WTC11 (cell line): Measurements from ENCODE around the gene SELENOW. TPM values are rescaled to one million over a fixed set of nuclear protein-coding genes. Genes with fewer than 3 reads are reported as not detected.

Source experiments
- CTCF ChIP-seq: fragments of 200-600 bp; IDR thresholded peaks from 2 replicates; pipeline ENCODE4 v1.8.0; 2022; ENCODE audit warnings: antibody characterized with exemption
- GTF2I ChIP-seq: fragments of 250-450 bp; sonication (Bioruptor Pico); conservative IDR thresholded peaks from 2 replicates; pipeline ENCODE4 v1.4.0; 2021; ENCODE audit warnings: mild to moderate bottlenecking
- OVOL2 ChIP-seq: fragments of 250-450 bp; sonication (Bioruptor Pico); IDR thresholded peaks from 2 replicates; pipeline ENCODE4 v1.9.0; 2021; ENCODE audit warnings: mild to moderate bottlenecking, borderline replicate concordance
- total RNA-seq: library from RNA; stranded (reverse); gene quantifications from 3 replicates; pipeline ENCODE4 v1.2.3, GENCODE V29; 2021

Gene SELENOW
- total RNA-seq, 1 experiment from 2014 or later: 391 TPM

DNA sequence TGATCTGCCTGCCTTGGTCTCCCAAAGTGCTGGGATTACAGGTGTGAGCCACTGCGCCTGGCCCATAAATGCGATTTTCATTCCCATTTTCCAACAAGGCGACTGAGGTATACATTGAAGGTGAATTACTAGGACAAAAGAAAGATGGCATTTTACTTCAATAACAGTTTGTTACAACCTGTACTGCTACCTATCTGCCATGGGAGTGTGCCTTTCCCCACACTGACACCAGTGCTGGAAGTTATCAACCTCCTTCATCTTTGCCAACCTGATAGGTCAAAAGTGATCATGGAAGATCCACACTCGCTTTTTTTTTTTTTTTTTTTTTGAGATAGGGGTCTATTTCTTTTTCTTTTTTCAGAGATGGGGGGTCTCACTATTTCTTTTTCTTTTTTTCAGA lies 54.2 kb downstream of the SELENOW start (continued):
- TF ChIP-seq CTCF (no peak), OVOL2 (CRISPR knock-in tag) (no peak), GTF2I (CRISPR knock-in tag) (no peak)

Other genes starting within 250 kb of the SELENOW start
- 0.07 to 0.09 TPM (median 0.09 TPM) in 3 replicates for gene ZNF541, start 205.6 kb upstream of the SELENOW start, total RNA-seq
- 23.0 to 30.3 TPM (median 26.0 TPM) in 3 replicates for gene BICRA, start 169.6 kb upstream of the SELENOW start, total RNA-seq
- gene EHD2, start 65.3 kb upstream of the SELENOW start, total RNA-seq: 11.8 to 15.5 TPM (median 15.4 TPM) in 3 replicates
- gene NOP53, start 33.2 kb upstream of the SELENOW start, total RNA-seq: 289 to 315 TPM (median 310 TPM) in 3 replicates
- not detected in 3 replicates for gene TPRX1, start 25.8 kb downstream of the SELENOW start, total RNA-seq
- gene CRX, start 43.2 kb downstream of the SELENOW start, total RNA-seq: 0.17 to 0.53 TPM (median 0.25 TPM) in 3 replicates
- not detected in 3 replicates for gene TPRX2, start 80.5 kb downstream of the SELENOW start, total RNA-seq
- 0.18 to 0.32 TPM (median 0.31 TPM) in 3 replicates for gene SULT2A1, start 107.6 kb downstream of the SELENOW start, total RNA-seq
- not detected in 3 replicates for gene BSPH1, start 213.5 kb downstream of the SELENOW start, total RNA-seq
- gene ELSPBP1, start 215.9 kb downstream of the SELENOW start, total RNA-seq: not detected in 3 replicates